ENCODE results near the gene PKP1.

Gene PKP1

DNA sequence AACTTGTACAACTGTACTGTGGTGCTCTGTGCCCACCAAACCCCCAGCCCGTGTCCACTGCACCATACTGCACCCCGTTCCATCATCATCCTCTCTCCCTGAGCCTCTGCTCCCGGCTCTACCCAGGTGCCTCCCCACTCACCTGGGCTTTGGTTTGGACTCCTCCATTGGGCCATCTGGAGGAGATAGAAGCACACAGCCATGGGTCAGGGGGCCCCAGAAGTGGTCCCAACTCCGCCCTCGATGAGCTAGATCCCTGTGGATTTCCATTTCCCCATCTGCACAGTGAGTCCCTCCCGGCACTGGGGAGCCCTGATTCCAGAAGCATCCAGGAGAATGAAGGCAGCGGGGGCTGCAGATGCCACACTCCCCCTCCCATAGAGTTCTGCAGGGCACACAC, 83.4 kb downstream of the PKP1 start:
- H3K9me2 ChIP-seq (replicated peaks; ENCODE audit: control insufficient read depth, low read length): no peaks in the 10 kb centered on the region
- H3K4me2 ChIP-seq (ENCODE audit: low read length): no peak overlapping the region
- no peaks in the 10 kb centered on the region for H3K9me3 ChIP-seq (ENCODE audit: control insufficient read depth, insufficient read depth, low read length)
- no peaks in the 10 kb centered on the region for H3F3A ChIP-seq (ENCODE audit: control insufficient read depth, insufficient read depth)
- H3K4me1 ChIP-seq (ENCODE audit: control insufficient read depth, low read length): no peaks in the 10 kb centered on the region
- H3K4me3 ChIP-seq (ENCODE audit: low read length): no peak overlapping the region
- H3K27ac ChIP-seq (ENCODE audit: low read depth, low read length): no peak overlapping the region
- no peaks in the 10 kb centered on the region for H3K79me2 ChIP-seq (ENCODE audit: control insufficient read depth, low read length)
- no peaks in the 10 kb centered on the region for H3K36me3 ChIP-seq (ENCODE audit: control insufficient read depth, low read length)
- TF ChIP-seq, protein P1, sequence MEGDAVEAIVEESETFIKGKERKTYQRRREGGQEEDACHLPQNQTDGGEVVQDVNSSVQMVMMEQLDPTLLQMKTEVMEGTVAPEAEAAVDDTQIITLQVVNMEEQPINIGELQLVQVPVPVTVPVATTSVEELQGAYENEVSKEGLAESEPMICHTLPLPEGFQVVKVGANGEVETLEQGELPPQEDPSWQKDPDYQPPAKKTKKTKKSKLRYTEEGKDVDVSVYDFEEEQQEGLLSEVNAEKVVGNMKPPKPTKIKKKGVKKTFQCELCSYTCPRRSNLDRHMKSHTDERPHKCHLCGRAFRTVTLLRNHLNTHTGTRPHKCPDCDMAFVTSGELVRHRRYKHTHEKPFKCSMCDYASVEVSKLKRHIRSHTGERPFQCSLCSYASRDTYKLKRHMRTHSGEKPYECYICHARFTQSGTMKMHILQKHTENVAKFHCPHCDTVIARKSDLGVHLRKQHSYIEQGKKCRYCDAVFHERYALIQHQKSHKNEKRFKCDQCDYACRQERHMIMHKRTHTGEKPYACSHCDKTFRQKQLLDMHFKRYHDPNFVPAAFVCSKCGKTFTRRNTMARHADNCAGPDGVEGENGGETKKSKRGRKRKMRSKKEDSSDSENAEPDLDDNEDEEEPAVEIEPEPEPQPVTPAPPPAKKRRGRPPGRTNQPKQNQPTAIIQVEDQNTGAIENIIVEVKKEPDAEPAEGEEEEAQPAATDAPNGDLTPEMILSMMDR (IDR thresholded peaks at IDR 0.05; ENCODE audit: low read depth, low read length, poor library complexity, severe bottlenecking): no peak
- TF ChIP-seq EZH2phosphoT487 (IDR thresholded peaks at IDR 0.05; ENCODE audit: borderline replicate concordance, low read length): no peak
- no peaks in the 10 kb centered on the region for H4K20me1 ChIP-seq (ENCODE audit: control insufficient read depth, insufficient read depth, low read depth, low read length)
- peaks cover 4% of the 10 kb centered on the region; the same call in 1 of the 2 replicates for H3K27me3 ChIP-seq (ENCODE audit: control insufficient read depth, low read length)

DNA sequence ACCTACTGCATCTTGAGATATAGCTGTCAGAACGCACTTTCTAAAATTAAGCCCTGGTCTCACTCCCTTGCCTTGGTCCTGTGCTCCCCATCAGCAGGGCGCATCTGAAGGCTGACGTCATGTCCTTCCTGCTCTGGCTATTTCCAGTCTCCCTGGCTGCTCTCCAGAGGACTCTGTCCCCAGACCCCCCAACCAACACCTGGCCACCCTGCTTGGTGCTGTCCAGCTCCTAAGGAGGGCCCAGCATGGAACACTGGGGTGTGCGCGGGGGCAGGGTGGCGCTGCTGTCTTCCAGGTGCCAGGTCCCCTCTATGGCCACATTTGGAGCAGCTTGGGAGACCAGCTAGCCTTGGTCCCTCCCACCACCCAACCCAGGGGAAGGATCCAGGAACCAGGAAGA, 85.9 kb downstream of the PKP1 start:
- Histone ChIP-seq H3K27me3 (ENCODE audit: control insufficient read depth, low read length) (peaks cover 7% of the 10 kb centered on the region; the same call in 1 of the 2 replicates), H3F3A (ENCODE audit: control insufficient read depth, insufficient read depth) (no peaks in the 10 kb centered on the region), H3K4me1 (ENCODE audit: control insufficient read depth, low read length) (no peaks in the 10 kb centered on the region), H3K4me2 (ENCODE audit: low read length) (no peak overlapping the region), H3K27ac (ENCODE audit: low read depth, low read length) (no peak overlapping the region), H4K20me1 (ENCODE audit: control insufficient read depth, insufficient read depth, low read depth, low read length) (no peaks in the 10 kb centered on the region), H3K36me3 (ENCODE audit: control insufficient read depth, low read length) (no peaks in the 10 kb centered on the region), H3K9me2 (replicated peaks; ENCODE audit: control insufficient read depth, low read length) (no peaks in the 10 kb centered on the region), H3K9me3 (ENCODE audit: control insufficient read depth, insufficient read depth, low read length) (no peaks in the 10 kb centered on the region), H3K4me3 (ENCODE audit: low read length) (no peak overlapping the region), H3K79me2 (ENCODE audit: control insufficient read depth, low read length) (no peaks in the 10 kb centered on the region)
- TF ChIP-seq, protein P1 (IDR thresholded peaks at IDR 0.05; ENCODE audit: low read depth, low read length, poor library complexity, severe bottlenecking): no peak
- TF ChIP-seq EZH2phosphoT487 (IDR thresholded peaks at IDR 0.05; ENCODE audit: borderline replicate concordance, low read length): no peak

DNA sequence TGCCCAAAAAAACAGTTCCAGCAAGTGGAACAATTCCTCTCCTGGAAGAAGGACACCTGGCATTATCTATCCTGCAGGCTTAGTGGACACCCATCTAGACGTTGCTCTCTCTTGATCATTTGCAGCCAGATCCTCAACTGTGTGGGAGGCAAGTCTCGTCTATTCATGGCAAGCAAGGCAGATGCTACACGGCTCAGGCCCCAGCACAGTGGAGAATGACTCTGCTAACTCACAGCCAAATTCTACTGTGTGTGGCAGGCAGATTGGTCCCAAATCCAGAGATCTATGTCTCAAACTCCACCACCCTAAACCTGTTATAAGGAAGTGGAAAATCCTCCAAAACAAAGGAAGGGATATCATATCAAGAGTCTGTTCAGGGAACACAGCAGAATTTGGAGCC, 87.2 kb downstream of the PKP1 start:
- no peak for TF ChIP-seq EZH2phosphoT487 (IDR thresholded peaks at IDR 0.05; ENCODE audit: borderline replicate concordance, low read length)
- TF ChIP-seq, protein P1 (IDR thresholded peaks at IDR 0.05; ENCODE audit: low read depth, low read length, poor library complexity, severe bottlenecking): no peak
- Histone ChIP-seq H3K79me2 (ENCODE audit: control insufficient read depth, low read length) (no peaks in the 10 kb centered on the region), H3K27me3 (ENCODE audit: control insufficient read depth, low read length) (peaks cover 12% of the 10 kb centered on the region; the same call in 1 of the 2 replicates), H3F3A (ENCODE audit: control insufficient read depth, insufficient read depth) (no peaks in the 10 kb centered on the region), H3K36me3 (ENCODE audit: control insufficient read depth, low read length) (no peaks in the 10 kb centered on the region), H3K4me1 (ENCODE audit: control insufficient read depth, low read length) (no peaks in the 10 kb centered on the region), H3K9me3 (ENCODE audit: control insufficient read depth, insufficient read depth, low read length) (no peaks in the 10 kb centered on the region), H4K20me1 (ENCODE audit: control insufficient read depth, insufficient read depth, low read depth, low read length) (no peaks in the 10 kb centered on the region), H3K4me3 (ENCODE audit: low read length) (no peak overlapping the region), H3K9me2 (replicated peaks; ENCODE audit: control insufficient read depth, low read length) (no peaks in the 10 kb centered on the region), H3K27ac (ENCODE audit: low read depth, low read length) (no peak overlapping the region), H3K4me2 (ENCODE audit: low read length) (no peak overlapping the region)

All from DOHH2 (cell line).